Neural cell (in vitro differentiated cells): ENCODE measurements around the gene RFC3. TPM values are rescaled to one million over a fixed set of nuclear protein-coding genes. Genes with fewer than 3 reads are reported as not detected.

Experiments
- H2AFZ ChIP-seq: fragments of 200-600, 300-800 bp; sonication (generic), shearing (Covaris generic); 2 replicates; pipeline ENCODE4 v1.6.0; 2014; ENCODE audit warnings: low read depth, mild to moderate bottlenecking, antibody characterized with exemption, low read length, moderate library complexity
- H3F3A ChIP-seq: fragments of 200-600 bp; shearing (Covaris generic); 2 replicates; pipeline ENCODE4 v1.6.1; 2016; ENCODE audit warnings: mild to moderate bottlenecking, moderate library complexity, mixed read lengths, antibody characterized with exemption, low read length; ENCODE audit not compliant: insufficient read depth, poor library complexity, severe bottlenecking
- H3K27ac ChIP-seq: fragments of 200-600, 300-800 bp; sonication (generic), shearing (Covaris generic); 2 replicates; pipeline ENCODE4 v1.5.1; 2014; ENCODE audit warnings: mild to moderate bottlenecking, low read length, moderate library complexity
- H3K27me3 ChIP-seq: fragments of 300-800, 200-600 bp; sonication (generic), shearing (Covaris generic); 2 replicates; pipeline ENCODE4 v1.6.0; 2014; ENCODE audit warnings: mild to moderate bottlenecking, low read depth, low read length, moderate library complexity; ENCODE audit not compliant: insufficient read depth
- H3K36me3 ChIP-seq: fragments of 300-800, 200-600 bp; sonication (generic), shearing (Covaris generic); 2 replicates; pipeline ENCODE4 v1.5.1; 2014; ENCODE audit warnings: mild to moderate bottlenecking, antibody characterized with exemption, low read length, moderate library complexity; ENCODE audit not compliant: insufficient read depth
- H3K4me2 ChIP-seq: fragments of 300-800, 200-600 bp; sonication (generic), shearing (Covaris generic); 2 replicates; pipeline ENCODE4 v1.6.0; 2014; ENCODE audit warnings: mild to moderate bottlenecking, low read length
- H3K4me3 ChIP-seq: fragments of 300-800, 200-600 bp; sonication (generic), shearing (Covaris generic); 2 replicates; pipeline ENCODE4 v1.5.1; 2014; ENCODE audit warnings: mild to moderate bottlenecking, low read length, moderate library complexity
- H3K79me2 ChIP-seq: fragments of 200-600 bp; shearing (Covaris generic); replicated peaks from 2 replicates; pipeline ENCODE4 v1.6.0; 2014; ENCODE audit warnings: mild to moderate bottlenecking, low read length, moderate library complexity; ENCODE audit not compliant: insufficient read depth
- H3K9ac ChIP-seq: fragments of 300-800, 200-600 bp; sonication (generic), shearing (Covaris generic); 2 replicates; pipeline ENCODE4 v1.6.1; 2016; ENCODE audit warnings: mild to moderate bottlenecking, low read length, mixed read lengths
- H3K9me2 ChIP-seq: fragments of 200-600 bp; shearing (Covaris generic); 2 replicates; pipeline ENCODE4 v1.6.1; 2016; ENCODE audit warnings: mild to moderate bottlenecking, low read length, mixed read lengths; ENCODE audit not compliant: insufficient read depth
- H3K9me3 ChIP-seq: fragments of 200-600, 300-800 bp; sonication (generic), shearing (Covaris generic); 2 replicates; pipeline ENCODE4 v1.6.1; 2016; ENCODE audit warnings: mild to moderate bottlenecking, mixed run types, low read length, moderate library complexity, mixed read lengths
- H4K20me1 ChIP-seq: fragments of 200-600 bp; shearing (Covaris generic); 2 replicates; pipeline ENCODE4 v1.6.1; 2016; ENCODE audit warnings: mild to moderate bottlenecking, mixed run types; ENCODE audit not compliant: insufficient read depth
- CTCF ChIP-seq: fragments of 450-650 bp; IDR thresholded peaks from 2 replicates; pipeline ENCODE4 v1.5.1; 2014; ENCODE audit warnings: antibody characterized with exemption, mild to moderate bottlenecking, moderate library complexity; ENCODE audit not compliant: poor library complexity, severe bottlenecking
- EP300 ChIP-seq: fragments of 450-650 bp; conservative IDR thresholded peaks from 2 replicates; pipeline ENCODE4 v1.6.1; 2014; ENCODE audit warnings: antibody characterized with exemption, mild to moderate bottlenecking, moderate library complexity; ENCODE audit not compliant: poor library complexity, severe bottlenecking
- EZH2 ChIP-seq: fragments of 200-600, 300-800 bp; shearing (Covaris generic), sonication (generic); IDR thresholded peaks from 2 replicates; pipeline ENCODE4 v1.6.1; 2014; ENCODE audit warnings: antibody characterized with exemption, low read length, borderline replicate concordance, mild to moderate bottlenecking; ENCODE audit not compliant: insufficient read depth, poor library complexity, severe bottlenecking
- MXI1 ChIP-seq: fragments of 450-650 bp; conservative IDR thresholded peaks from 2 replicates; pipeline ENCODE4 v1.6.1; 2014; ENCODE audit warnings: antibody characterized with exemption, mild to moderate bottlenecking; ENCODE audit not compliant: poor library complexity, severe bottlenecking
- POLR2AphosphoS5 ChIP-seq: IDR thresholded peaks from 2 replicates; pipeline ENCODE4 v1.6.1; 2012
- RAD21 ChIP-seq: fragments of 450-650 bp; conservative IDR thresholded peaks from 2 replicates; pipeline ENCODE4 v1.6.1; 2014; ENCODE audit warnings: antibody characterized with exemption, mild to moderate bottlenecking, moderate library complexity
- REST ChIP-seq: IDR thresholded peaks from 2 replicates; pipeline ENCODE4 v1.6.1; 2012; ENCODE audit warnings: borderline replicate concordance
- SMC3 ChIP-seq: fragments of 450-650 bp; conservative IDR thresholded peaks from 2 replicates; pipeline ENCODE4 v1.6.1; 2014; ENCODE audit warnings: antibody characterized with exemption, mild to moderate bottlenecking, moderate library complexity; ENCODE audit not compliant: poor library complexity
- TAF1 ChIP-seq: IDR thresholded peaks from 2 replicates; pipeline ENCODE4 v1.6.1; 2012; ENCODE audit warnings: low read depth
- polyA plus RNA-seq: library from polyadenylated mRNA; depleted of rRNA; stranded (reverse); fragments of >200 nt; gene quantifications from 2 replicates; pipeline ENCODE4 v1.2.3, GENCODE V29; 2014

Gene RFC3
- polyA plus RNA-seq, 1 donor from 2014 or later: 13.8 TPM

- Histone ChIP-seq H3K9me2 (no peaks in the 10 kb centered on the region), H3K27me3 (no peaks in the 10 kb centered on the region), H3K4me2 (no peak overlapping the region), H3K4me3 (no peak overlapping the region), H4K20me1 (no peaks in the 10 kb centered on the region), H3K79me2 (no peaks in the 10 kb centered on the region), H3K9ac (no peak overlapping the region), H3K9me3 (no peaks in the 10 kb centered on the region), H2AFZ (no peak overlapping the region), H3K27ac (no peak overlapping the region), H3K36me3 (no peaks in the 10 kb centered on the region), H3F3A (no peaks in the 10 kb centered on the region)
- no peak for TF ChIP-seq REST
- TF ChIP-seq POLR2AphosphoS5: no peak
- TF ChIP-seq CTCF: no peak
- no peak for TF ChIP-seq MXI1
- TF ChIP-seq EP300: no peak
- no peak for TF ChIP-seq EZH2
- no peak for TF ChIP-seq RAD21
- no peak for TF ChIP-seq SMC3
- TF ChIP-seq TAF1: no peak
These were observed 31.3 kb downstream of the RFC3 start for GRCh38 chr13:33849211-33849610.

GRCh38 chr13:33855371-33855895, 37.5 kb downstream of the RFC3 start:
- no peak overlapping the region for H3K4me3 ChIP-seq
- no peaks in the 10 kb centered on the region for H3K36me3 ChIP-seq
- no peaks in the 10 kb centered on the region for H4K20me1 ChIP-seq
- H3K27me3 ChIP-seq: no peaks in the 10 kb centered on the region
- H3K9me3 ChIP-seq: no peaks in the 10 kb centered on the region
- no peak overlapping the region for H2AFZ ChIP-seq
- H3K9me2 ChIP-seq: no peaks in the 10 kb centered on the region
- no peak overlapping the region for H3K9ac ChIP-seq
- no peaks in the 10 kb centered on the region for H3K79me2 ChIP-seq
- TF ChIP-seq REST (no peak), EZH2 (no peak), TAF1 (no peak), POLR2AphosphoS5 (no peak), SMC3 (no peak), EP300 (no peak), MXI1 (no peak), CTCF (no peak), RAD21 (no peak)
- no peaks in the 10 kb centered on the region for H3F3A ChIP-seq
- H3K27ac ChIP-seq: no peak overlapping the region
- no peak overlapping the region for H3K4me2 ChIP-seq
